Measurements from ENCODE around the gene SLC29A1.
A peak's percentile ranks its signal among the peaks of the same experiment; 100 is the strongest.

SLC29A1 gene

GRCh38 chr6:44255871-44256774 lies 32.7 kb downstream of the SLC29A1 start:
- H3K27ac ChIP-seq = peak overlapping the region; percentile 91
- TF ChIP-seq ZFX (IDR thresholded peaks at IDR 0.05; ENCODE audit: borderline replicate concordance) (no peak), CTCF (IDR thresholded peaks at IDR 0.05) (no peak)

- H3K27ac ChIP-seq = peak overlapping the region; percentile 91
- TF ChIP-seq ZFX (IDR thresholded peaks at IDR 0.05; ENCODE audit: borderline replicate concordance) (no peak), CTCF (IDR thresholded peaks at IDR 0.05) (no peak)
Measured at GRCh38 chr6:44256775-44257024, 33.3 kb downstream of the SLC29A1 start.

- TF ChIP-seq CTCF (IDR thresholded peaks at IDR 0.05) (peak; percentile 97), ZFX (IDR thresholded peaks at IDR 0.05; ENCODE audit: borderline replicate concordance) (no peak)
- H3K27ac ChIP-seq = peak within 1 kb of the TSS; percentile 91
Measured at GRCh38 chr6:44257025-44257752, 33.8 kb downstream of the SLC29A1 start, which contains the start of gene SLC35B2. Gene SLC35B2, minus strand, starts transcription at chr6:44257528. Its CDS starts 118 bp downstream, at chr6:44257410.

- TF ChIP-seq ZFX (IDR thresholded peaks at IDR 0.05; ENCODE audit: borderline replicate concordance) (no peak), CTCF (IDR thresholded peaks at IDR 0.05) (peak; percentile 66)
- peak overlapping the region; percentile 91 for H3K27ac ChIP-seq
Measured at GRCh38 chr6:44257753-44258324, 34.4 kb downstream of the SLC29A1 start.

GRCh38 chr6:44258325-44258863 lies 35.0 kb downstream of the SLC29A1 start:
- TF ChIP-seq ZFX (IDR thresholded peaks at IDR 0.05; ENCODE audit: borderline replicate concordance) (no peak), CTCF (IDR thresholded peaks at IDR 0.05) (no peak)
- peak overlapping the region; percentile 91 for H3K27ac ChIP-seq

GRCh38 chr6:44258921-44259320 lies 35.5 kb downstream of the SLC29A1 start:
- TF ChIP-seq CTCF (IDR thresholded peaks at IDR 0.05) (no peak), ZFX (IDR thresholded peaks at IDR 0.05; ENCODE audit: borderline replicate concordance) (no peak)
- H3K27ac ChIP-seq = peak overlapping the region; percentile 91; the same call in 1 of the 2 replicates

Data from 22Rv1 (cell line).